Mesendoderm (in vitro differentiated cells): Measurements from ENCODE around the gene RNF187.

Source experiments
- DNase-seq: peaks from one replicate; pipeline ENCODE4 v3.0.0; 2013
- H2AK5ac ChIP-seq: 2 replicates; pipeline ENCODE4 v1.6.1; 2013; ENCODE audit warnings: low read length, inconsistent platforms
- H2BK120ac ChIP-seq: 2 replicates; pipeline ENCODE4 v1.6.1; 2013; ENCODE audit warnings: low read depth, mild to moderate bottlenecking, low read length, moderate library complexity, mixed read lengths
- H2BK15ac ChIP-seq: replicated peaks from 2 replicates; pipeline ENCODE4 v1.6.1; 2013; ENCODE audit warnings: low read depth, mild to moderate bottlenecking, moderate library complexity
- H2BK5ac ChIP-seq: 2 replicates; pipeline ENCODE4 v1.6.1; 2013; ENCODE audit warnings: low read length, inconsistent platforms
- H3K18ac ChIP-seq: 2 replicates; pipeline ENCODE4 v1.6.1; 2013; ENCODE audit warnings: mild to moderate bottlenecking, low read length, mixed read lengths
- H3K23ac ChIP-seq: one replicate; pipeline ENCODE4 v1.6.1; 2013; ENCODE audit warnings: low read length
- H3K27ac ChIP-seq: 2 replicates; pipeline ENCODE4 v1.5.1; 2013; ENCODE audit warnings: low read depth, mild to moderate bottlenecking, inconsistent platforms, low read length, moderate library complexity
- H3K27me3 ChIP-seq: 2 replicates; pipeline ENCODE4 v1.6.1; 2013; ENCODE audit warnings: low read length, control low read depth, mild to moderate bottlenecking, inconsistent platforms; ENCODE audit not compliant: insufficient read depth, poor library complexity
- H3K36me3 ChIP-seq: 2 replicates; pipeline ENCODE4 v1.6.1; 2013; ENCODE audit warnings: low read length, inconsistent platforms; ENCODE audit not compliant: control insufficient read depth, insufficient read depth
- H3K4ac ChIP-seq: one replicate; pipeline ENCODE4 v1.6.1; 2013; ENCODE audit warnings: low read depth, mild to moderate bottlenecking, low read length, moderate library complexity
- H3K4me1 ChIP-seq: 2 replicates; pipeline ENCODE4 v1.6.1; 2013; ENCODE audit warnings: low read depth, low read length, inconsistent platforms; ENCODE audit not compliant: control insufficient read depth
- H3K4me2 ChIP-seq: 2 replicates; pipeline ENCODE4 v1.6.1; 2013; ENCODE audit warnings: low read length
- H3K4me3 ChIP-seq: 2 replicates; pipeline ENCODE4 v1.5.1; 2013; ENCODE audit warnings: mild to moderate bottlenecking, low read length
- H3K56ac ChIP-seq: one replicate; pipeline ENCODE4 v1.6.1; 2013; ENCODE audit warnings: low read length
- H3K79me1 ChIP-seq: 2 replicates; pipeline ENCODE4 v1.6.1; 2013; ENCODE audit warnings: low read length, inconsistent platforms
- H3K79me2 ChIP-seq: 2 replicates; pipeline ENCODE4 v1.6.1; 2013; ENCODE audit warnings: mild to moderate bottlenecking, low read length; ENCODE audit not compliant: control insufficient read depth, insufficient read depth
- H3K9ac ChIP-seq: 2 replicates; pipeline ENCODE4 v1.6.1; 2013; ENCODE audit warnings: low read length, inconsistent platforms
- H4K5ac ChIP-seq: one replicate; pipeline ENCODE4 v1.6.1; 2013; ENCODE audit warnings: low read length
- H4K8ac ChIP-seq: one replicate; pipeline ENCODE4 v1.6.1; 2013; ENCODE audit warnings: low read depth, mild to moderate bottlenecking, control low read depth, low read length, moderate library complexity
- WGBS: extraction: QIAGEN DNeasy Blood & Tissue Kit; methylation state at CpG from one replicate; pipeline ENCODE4 v1.1.7; 2013; ENCODE audit warnings: low lambda C conversion rate, missing lambda C conversion rate; ENCODE audit not compliant: insufficient coverage; ENCODE audit errors: extremely low coverage; 5-methylcytosine and 5-hydroxymethylcytosine counted together

The RNF187 gene

GRCh38 chr1:228456252-228457016 lies 30.7 kb upstream of the RNF187 start:
- no peak overlapping the region for H2AK5ac ChIP-seq
- H3K4me1 ChIP-seq: peaks cover 3% of the 10 kb centered on the region
- H3K27me3 ChIP-seq: no peaks in the 10 kb centered on the region
- WGBS: 100% methylated on average over 1 of the region's 6 CpGs
- H3K4me2 ChIP-seq: no peak overlapping the region
- H2BK15ac ChIP-seq: no peak overlapping the region
- H3K23ac ChIP-seq: no peak overlapping the region
- no peaks in the 10 kb centered on the region for H3K79me2 ChIP-seq
- no peak overlapping the region for H2BK120ac ChIP-seq
- H3K18ac ChIP-seq: no peak overlapping the region
- H3K4me3 ChIP-seq: no peak overlapping the region
- H3K79me1 ChIP-seq: peaks cover 1% of the 10 kb centered on the region
- H3K27ac ChIP-seq: no peak overlapping the region
- no peak for DNase-seq
- no peak overlapping the region for H3K56ac ChIP-seq
- H3K9ac ChIP-seq: peak overlapping the region; percentile 86
- no peak overlapping the region for H4K5ac ChIP-seq
- H4K8ac ChIP-seq: no peak overlapping the region
- no peaks in the 10 kb centered on the region for H3K36me3 ChIP-seq
- no peak overlapping the region for H3K4ac ChIP-seq
- H2BK5ac ChIP-seq: no peak overlapping the region

- Histone ChIP-seq H3K56ac (peak overlapping the region; percentile 89), H4K5ac (no peak overlapping the region), H3K9ac (peak overlapping the region; percentile 86), H3K79me1 (peaks cover 1% of the 10 kb centered on the region), H2BK120ac (no peak overlapping the region), H3K79me2 (no peaks in the 10 kb centered on the region), H3K18ac (peak overlapping the region; percentile 0), H2AK5ac (no peak overlapping the region), H3K36me3 (no peaks in the 10 kb centered on the region), H3K4me1 (peaks cover 3% of the 10 kb centered on the region), H3K23ac (no peak overlapping the region), H3K4ac (no peak overlapping the region), H2BK15ac (no peak overlapping the region), H3K27ac (peak overlapping the region; percentile 84), H3K4me3 (peak overlapping the region; percentile 73), H4K8ac (no peak overlapping the region), H3K27me3 (no peaks in the 10 kb centered on the region), H2BK5ac (no peak overlapping the region), H3K4me2 (peak overlapping the region; percentile 78)
- WGBS: no CpG with 5 or more reads among the region's 13 CpGs
- no peak for DNase-seq
Observed at GRCh38 chr1:228457017-228457395, 30.2 kb upstream of the RNF187 start.

GRCh38 chr1:228457396-228458176 lies 29.6 kb upstream of the RNF187 start:
- no peak overlapping the region for H4K5ac ChIP-seq
- WGBS: no CpG with 5 or more reads among the region's 74 CpGs
- no peaks in the 10 kb centered on the region for H3K79me2 ChIP-seq
- no peak overlapping the region for H4K8ac ChIP-seq
- H3K4me1 ChIP-seq: peaks cover 3% of the 10 kb centered on the region
- peaks cover 1% of the 10 kb centered on the region for H3K79me1 ChIP-seq
- peak overlapping the region; percentile 84 for H3K27ac ChIP-seq
- peak overlapping the region; percentile 0 for H3K18ac ChIP-seq
- no peak overlapping the region for H3K4ac ChIP-seq
- H2AK5ac ChIP-seq: no peak overlapping the region
- H3K36me3 ChIP-seq: no peaks in the 10 kb centered on the region
- H3K56ac ChIP-seq: peak overlapping the region; percentile 89
- no peak overlapping the region for H2BK120ac ChIP-seq
- H3K23ac ChIP-seq: no peak overlapping the region
- H2BK15ac ChIP-seq: no peak overlapping the region
- DNase-seq: peak; percentile 100
- no peak overlapping the region for H2BK5ac ChIP-seq
- H3K4me2 ChIP-seq: peak overlapping the region; percentile 78
- peak overlapping the region; percentile 73 for H3K4me3 ChIP-seq
- H3K9ac ChIP-seq: peak overlapping the region; percentile 86
- no peaks in the 10 kb centered on the region for H3K27me3 ChIP-seq

- Histone ChIP-seq H2BK15ac (no peak overlapping the region), H2BK5ac (no peak overlapping the region), H3K9ac (peak overlapping the region; percentile 69), H3K56ac (peak overlapping the region; percentile 74), H3K79me1 (peaks cover 1% of the 10 kb centered on the region), H3K4ac (peak overlapping the region; percentile 40), H4K5ac (no peak overlapping the region), H3K18ac (peak overlapping the region; percentile 61), H3K27ac (no peak overlapping the region), H3K4me1 (peaks cover 3% of the 10 kb centered on the region), H3K4me3 (peak overlapping the region; percentile 39), H4K8ac (no peak overlapping the region), H3K23ac (no peak overlapping the region), H3K36me3 (no peaks in the 10 kb centered on the region), H3K79me2 (no peaks in the 10 kb centered on the region), H2BK120ac (no peak overlapping the region), H3K27me3 (peaks cover 2% of the 10 kb centered on the region), H3K4me2 (peak overlapping the region; percentile 66), H2AK5ac (no peak overlapping the region)
- WGBS: no CpG with 5 or more reads among the region's 41 CpGs
- peak; percentile 89 for DNase-seq
Observed at GRCh38 chr1:228459091-228459993, 27.8 kb upstream of the RNF187 start.

- Histone ChIP-seq H2BK120ac (no peak overlapping the region), H3K36me3 (no peaks in the 10 kb centered on the region), H3K23ac (no peak overlapping the region), H3K79me2 (no peaks in the 10 kb centered on the region), H3K4me3 (no peak overlapping the region), H2BK15ac (no peak overlapping the region), H2BK5ac (no peak overlapping the region), H4K5ac (no peak overlapping the region), H2AK5ac (no peak overlapping the region), H3K18ac (no peak overlapping the region), H3K4ac (no peak overlapping the region), H3K4me2 (no peak overlapping the region), H3K9ac (no peak overlapping the region), H4K8ac (no peak overlapping the region), H3K27me3 (peaks cover 2% of the 10 kb centered on the region), H3K4me1 (peaks cover 2% of the 10 kb centered on the region), H3K56ac (no peak overlapping the region), H3K27ac (no peak overlapping the region), H3K79me1 (peaks cover under 1% of the 10 kb centered on the region)
- no CpG with 5 or more reads among the region's 2 CpGs for WGBS
- no peak for DNase-seq
Observed at GRCh38 chr1:228460821-228461220, 26.4 kb upstream of the RNF187 start.
